MCF 10A (cell line): ENCODE measurements around the gene RRN3. TPM values are rescaled to one million over a fixed set of nuclear protein-coding genes. Genes with fewer than 3 reads are reported as not detected.
A peak's percentile ranks its signal among the peaks of the same experiment; 100 is the strongest.

Experiments
- BruUV-seq: library from RNA; stranded (reverse); fragments of 400-500 nt; replicated peaks from 2 replicates; lab custom pipeline; 2021; lab: Mats Ljungman, UMichigan
- CTCF ChIA-PET: fragments of 300-600 bp; sonication (Branson Sonifier 250); formaldehyde crosslinking; extraction: SDS; loops from one replicate; lab custom pipeline; 2021; ENCODE audit warnings: antibody characterized with exemption, inconsistent platforms; lab: Yijun Ruan, JAX
- POLR2A ChIA-PET: fragments of 300-600, 350-650 bp; sonication (Branson Sonifier 250); formaldehyde crosslinking; extraction: SDS; loops from one replicate; lab custom pipeline; 2020; ENCODE audit warnings: antibody characterized with exemption, inconsistent platforms; lab: Yijun Ruan, JAX
- DNase-seq: peaks from one replicate; pipeline ENCODE4 v3.0.0-alpha.2; 2018; ENCODE audit not compliant: unreplicated experiment
- H3K27ac Mint-ChIP-seq: one replicate; pipeline ENCODE4 v1.8.0; 2022; ENCODE audit warnings: mild to moderate bottlenecking, low read depth, mixed read lengths; ENCODE audit not compliant: unreplicated experiment
- H3K27me3 Mint-ChIP-seq: one replicate; pipeline ENCODE4 v1.8.0; 2022; ENCODE audit warnings: mixed read lengths; ENCODE audit not compliant: insufficient read depth, unreplicated experiment
- H3K36me3 Mint-ChIP-seq: one replicate; pipeline ENCODE4 v1.8.0; 2022; ENCODE audit warnings: mild to moderate bottlenecking, moderate library complexity, mixed read lengths; ENCODE audit not compliant: insufficient read depth, unreplicated experiment
- H3K4me1 Mint-ChIP-seq: one replicate; pipeline ENCODE4 v1.8.0; 2022; ENCODE audit warnings: mixed read lengths; ENCODE audit not compliant: insufficient read depth, unreplicated experiment
- H3K4me3 Mint-ChIP-seq: one replicate; pipeline ENCODE4 v1.8.0; 2022; ENCODE audit warnings: mild to moderate bottlenecking, moderate library complexity, mixed read lengths; ENCODE audit not compliant: unreplicated experiment
- H3K9me3 Mint-ChIP-seq: one replicate; pipeline ENCODE4 v1.8.0; 2022; ENCODE audit warnings: mixed read lengths; ENCODE audit not compliant: unreplicated experiment
- CTCF ChIP-seq: fragments of 200-600 bp; IDR thresholded peaks from one replicate; pipeline ENCODE4 v1.8.0; 2022; ENCODE audit warnings: antibody characterized with exemption, mild to moderate bottlenecking; ENCODE audit not compliant: unreplicated experiment
- intact Hi-C: fragments of 100-400 bp; cut with micrococcal nuclease; formaldehyde crosslinking; loops from 2 replicates; pipeline ENCODE4 v1.14.1; 2022
- total RNA-seq: library from RNA; stranded (reverse); gene quantifications from 2 replicates; pipeline ENCODE4 v1.2.3, GENCODE V29; 2022

Gene RRN3
- total RNA-seq, 1 experiment from 2014 or later = 38.8 TPM

DNA sequence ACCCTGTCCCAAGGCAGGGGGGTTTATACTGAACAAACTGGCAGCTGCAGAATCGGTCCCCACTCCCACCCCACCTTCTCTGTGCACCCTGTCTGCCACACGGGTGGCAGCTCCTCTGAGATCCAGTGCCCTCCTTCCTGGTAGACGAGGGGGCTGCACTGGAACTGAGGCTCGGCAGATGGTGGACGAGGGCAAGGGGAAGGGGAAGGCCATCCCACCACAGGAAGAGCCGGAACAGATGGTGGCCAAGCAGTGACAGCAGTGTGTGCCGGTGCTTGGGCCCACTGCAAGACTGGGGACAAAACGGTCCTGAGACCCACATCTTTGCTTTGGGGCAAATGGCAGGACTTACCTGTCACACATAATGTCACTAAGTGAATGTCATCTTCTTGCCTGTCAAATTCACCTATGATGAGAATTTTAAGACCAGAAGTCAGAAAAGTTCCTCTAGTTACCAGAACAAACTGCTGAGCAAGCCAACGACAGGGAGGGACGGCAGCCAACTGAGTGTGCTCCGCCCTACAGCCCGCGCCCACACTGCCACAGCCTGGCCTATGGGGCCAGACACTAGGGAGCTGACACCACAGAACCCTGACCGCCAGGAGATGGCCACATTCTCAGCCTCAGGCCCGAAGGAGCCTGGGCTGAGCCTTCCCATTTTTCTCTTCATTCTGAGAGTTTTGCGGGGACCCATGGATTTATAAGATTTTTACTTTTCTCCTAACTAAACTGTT is 52.6 kb downstream of the RRN3 start:
- H3K4me3 Mint-ChIP-seq = no peak overlapping the region
- BruUV-seq = no TSS peak
- H3K4me1 Mint-ChIP-seq = no peaks in the 10 kb centered on the region
- peak; percentile 55 for DNase-seq
- peaks cover 71% of the 10 kb centered on the region for H3K36me3 Mint-ChIP-seq
- no peaks in the 10 kb centered on the region for H3K9me3 Mint-ChIP-seq
- H3K27ac Mint-ChIP-seq = peak overlapping the region; percentile 39
- ChIA-PET POLR2A (interaction anchor here (0.7 to 1.9 kb wide), 4 partner anchors 8 to 49 kb away, joined by 3 to 8 read pairs (median 5); no protein-coding TSS in a partner anchor), CTCF (interaction anchor here (0.6 to 0.8 kb wide), 3 partner anchors 11 to 523 kb away, joined by 3 to 4 read pairs (median 3); no protein-coding TSS in a partner anchor)
- no peaks in the 10 kb centered on the region for H3K27me3 Mint-ChIP-seq
- TF ChIP-seq CTCF = no peak
- intact Hi-C loops = no loop called here

DNA sequence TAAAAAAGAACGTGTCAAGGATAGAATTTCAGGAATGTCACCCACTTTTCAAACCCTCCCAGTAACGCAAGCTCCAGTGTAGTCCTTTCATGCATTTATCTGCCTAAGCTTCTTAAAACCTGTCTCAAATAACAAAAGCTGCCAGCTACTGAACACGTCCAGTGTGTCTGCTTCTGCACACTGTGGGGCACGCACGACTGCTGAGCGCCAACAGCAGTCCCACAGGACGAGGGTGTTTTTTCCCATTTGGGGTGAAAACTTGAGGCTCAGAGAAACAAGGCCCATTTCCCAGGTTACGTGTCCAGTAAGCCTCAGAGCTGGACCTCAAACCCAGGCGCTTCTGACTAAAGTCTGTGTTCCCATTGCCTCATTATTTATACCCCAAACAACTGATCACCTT is 55.4 kb downstream of the RRN3 start:
- Mint-ChIP-seq H3K9me3 (no peaks in the 10 kb centered on the region), H3K36me3 (peaks cover 78% of the 10 kb centered on the region), H3K4me1 (no peaks in the 10 kb centered on the region), H3K27me3 (no peaks in the 10 kb centered on the region), H3K4me3 (no peak overlapping the region), H3K27ac (no peak overlapping the region)
- no TSS peak for BruUV-seq
- CTCF ChIA-PET = no interaction called here
- POLR2A ChIA-PET = no interaction called here
- no peak for TF ChIP-seq CTCF
- intact Hi-C loops = no loop called here
- DNase-seq = no peak

- H3K36me3 Mint-ChIP-seq = peaks cover 84% of the 10 kb centered on the region
- H3K4me1 Mint-ChIP-seq = no peaks in the 10 kb centered on the region
- no peak for DNase-seq
- ChIA-PET POLR2A (no interaction called here), CTCF (no interaction called here)
- BruUV-seq = TSS peak; percentile 34
- no peak overlapping the region for H3K4me3 Mint-ChIP-seq
- H3K27ac Mint-ChIP-seq = no peak overlapping the region
- TF ChIP-seq CTCF = no peak
- H3K9me3 Mint-ChIP-seq = no peaks in the 10 kb centered on the region
- H3K27me3 Mint-ChIP-seq = no peaks in the 10 kb centered on the region
- intact Hi-C loops = no loop called here
Observed at GRCh38 chr16:15037745-15038144, 56.3 kb downstream of the RRN3 start.

- POLR2A ChIA-PET = no interaction called here
- H3K9me3 Mint-ChIP-seq = no peaks in the 10 kb centered on the region
- no peaks in the 10 kb centered on the region for H3K4me1 Mint-ChIP-seq
- peaks cover 91% of the 10 kb centered on the region for H3K36me3 Mint-ChIP-seq
- H3K4me3 Mint-ChIP-seq = no peak overlapping the region
- no peak for DNase-seq
- no peaks in the 10 kb centered on the region for H3K27me3 Mint-ChIP-seq
- TF ChIP-seq CTCF = no peak
- CTCF ChIA-PET = no interaction called here
- intact Hi-C loops = no loop called here
- no TSS peak for BruUV-seq
- H3K27ac Mint-ChIP-seq = no peak overlapping the region
Observed at GRCh38 chr16:15037003-15037402, 57.1 kb downstream of the RRN3 start.
